SU-DHL-6 (cell line): Measurements from ENCODE around the gene LUC7L.

Experiments
- H2AFZ ChIP-seq: fragments of 200-600 bp; sonication (generic); 2 replicates; pipeline ENCODE4 v1.6.1; 2014; ENCODE audit warnings: low read depth, mild to moderate bottlenecking, moderate library complexity, mixed read lengths, antibody characterized with exemption, low read length; ENCODE audit not compliant: severe bottlenecking
- H3F3A ChIP-seq: fragments of 200-600 bp; shearing (Covaris generic); 2 replicates; pipeline ENCODE4 v1.6.0; 2016; ENCODE audit warnings: antibody characterized with exemption, mild to moderate bottlenecking; ENCODE audit not compliant: insufficient read depth
- H3K27ac ChIP-seq: fragments of 200-600 bp; sonication (generic); 2 replicates; pipeline ENCODE4 v1.5.1; 2016; ENCODE audit warnings: low read depth, mild to moderate bottlenecking, low read length, moderate library complexity, mixed read lengths
- H3K27me3 ChIP-seq: fragments of 200-600 bp; sonication (generic), shearing (Covaris generic); 2 replicates; pipeline ENCODE4 v1.6.0; 2014; ENCODE audit warnings: mild to moderate bottlenecking, low read length
- H3K36me3 ChIP-seq: fragments of 200-600 bp; sonication (generic); 2 replicates; pipeline ENCODE4 v1.6.1; 2014; ENCODE audit warnings: mild to moderate bottlenecking, low read length, mixed read lengths
- H3K4me2 ChIP-seq: fragments of 300-600, 200-600 bp; shearing (Covaris generic), sonication (generic); 2 replicates; pipeline ENCODE4 v1.6.0; 2014; ENCODE audit warnings: low read length, low read depth, mild to moderate bottlenecking; ENCODE audit not compliant: poor library complexity, severe bottlenecking
- H3K4me3 ChIP-seq: fragments of 200-600 bp; sonication (generic); 2 replicates; pipeline ENCODE4 v1.5.1; 2014; ENCODE audit warnings: antibody characterized with exemption, low read length, mild to moderate bottlenecking, mixed read lengths; ENCODE audit not compliant: insufficient read depth, poor library complexity, severe bottlenecking
- H3K79me2 ChIP-seq: fragments of 200-600 bp; sonication (generic); 2 replicates; pipeline ENCODE4 v1.6.1; 2014; ENCODE audit warnings: mild to moderate bottlenecking, low read length, moderate library complexity; ENCODE audit not compliant: insufficient read depth
- H3K9ac ChIP-seq: fragments of 200-600 bp; sonication (generic); 2 replicates; pipeline ENCODE4 v1.7.0; 2014; ENCODE audit warnings: mild to moderate bottlenecking, low read length
- H3K9me2 ChIP-seq: fragments of 200-600 bp; sonication (generic); replicated peaks from 2 replicates; pipeline ENCODE4 v1.6.1; 2014; ENCODE audit warnings: low read length; ENCODE audit not compliant: insufficient read depth
- H3K9me3 ChIP-seq: fragments of 200-600 bp; sonication (generic); 2 replicates; pipeline ENCODE4 v1.6.1; 2014; ENCODE audit warnings: low read length, mixed read lengths; ENCODE audit not compliant: insufficient read depth
- H4K20me1 ChIP-seq: fragments of 200-600 bp; sonication (generic); 2 replicates; pipeline ENCODE4 v1.6.1; 2014; ENCODE audit warnings: low read depth, mild to moderate bottlenecking, antibody characterized with exemption, low read length, moderate library complexity, mixed read lengths
- CTCF ChIP-seq: fragments of 200-600 bp; sonication (generic); IDR thresholded peaks from one replicate; pipeline ENCODE4 v1.5.1; 2017; ENCODE audit warnings: antibody characterized with exemption, mild to moderate bottlenecking, low read length, moderate library complexity; ENCODE audit not compliant: insufficient read depth, poor library complexity, severe bottlenecking
- EZH2phosphoT487 ChIP-seq: fragments of 200-600 bp; sonication (generic), shearing (Covaris generic); conservative IDR thresholded peaks from 2 replicates; pipeline ENCODE4 v1.6.1; 2018; ENCODE audit warnings: mild to moderate bottlenecking, antibody characterized with exemption, low read length, moderate library complexity, mixed read lengths

The LUC7L gene

DNA sequence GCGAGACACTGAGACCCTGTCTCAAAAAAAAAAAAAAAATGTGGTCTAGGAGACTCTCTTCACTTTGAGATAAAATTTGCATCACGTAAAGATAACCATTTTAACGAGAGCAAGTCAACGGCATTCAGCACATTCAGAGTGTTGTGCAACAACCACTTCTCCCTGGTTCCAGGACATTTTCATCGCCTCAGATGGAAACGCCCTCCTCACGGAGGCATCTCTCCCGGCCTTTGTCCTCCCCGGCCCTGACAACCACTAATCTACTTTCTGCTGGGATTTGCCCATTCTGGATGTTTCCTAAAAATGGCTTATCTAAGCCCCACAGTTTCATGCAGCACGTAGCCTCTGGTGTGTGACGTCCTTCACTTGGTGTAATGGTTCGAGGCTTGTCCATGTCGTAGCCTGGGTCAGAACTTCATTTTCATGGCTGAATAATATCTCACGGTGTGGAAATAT, 84.4 kb downstream of the LUC7L start:
- Histone ChIP-seq H4K20me1 (no peaks in the 10 kb centered on the region), H3K27ac (no peak overlapping the region), H2AFZ (no peak overlapping the region), H3K4me3 (no peak overlapping the region), H3K27me3 (no peaks in the 10 kb centered on the region), H3K36me3 (no peaks in the 10 kb centered on the region), H3F3A (peaks cover 5% of the 10 kb centered on the region), H3K79me2 (no peaks in the 10 kb centered on the region), H3K9ac (no peak overlapping the region), H3K9me3 (no peaks in the 10 kb centered on the region), H3K9me2 (no peaks in the 10 kb centered on the region), H3K4me2 (no peak overlapping the region)
- TF ChIP-seq CTCF (no peak), EZH2phosphoT487 (no peak)

- no peaks in the 10 kb centered on the region for H4K20me1 ChIP-seq
Measured at GRCh38 chr16:143456-143855, 85.8 kb downstream of the LUC7L start.

DNA sequence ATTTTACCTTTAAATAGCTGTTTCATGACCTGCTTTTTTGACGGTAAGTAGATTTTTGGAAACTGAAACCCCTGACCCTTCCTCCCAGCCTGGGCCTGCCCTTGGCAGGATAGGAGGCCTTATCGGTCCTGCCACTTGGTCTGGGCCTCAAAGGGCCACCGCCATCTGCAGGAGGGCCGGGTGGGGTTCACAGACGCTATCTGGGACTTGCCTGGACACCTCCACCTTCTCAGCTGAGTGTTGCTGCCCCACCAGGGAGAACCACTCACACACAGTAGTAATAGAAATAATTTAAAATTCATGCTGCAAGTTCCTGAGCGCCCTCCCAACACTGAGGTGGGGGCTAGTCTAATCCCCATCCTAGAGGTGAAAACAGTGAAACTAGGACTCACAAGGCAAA, 86.2 kb downstream of the LUC7L start:
- H3K4me3 ChIP-seq = no peak overlapping the region
- H3K27me3 ChIP-seq = no peaks in the 10 kb centered on the region
- peaks cover 10% of the 10 kb centered on the region for H3F3A ChIP-seq
- peaks cover under 1% of the 10 kb centered on the region for H3K79me2 ChIP-seq
- no peaks in the 10 kb centered on the region for H3K36me3 ChIP-seq
- no peak overlapping the region for H2AFZ ChIP-seq
- H3K4me2 ChIP-seq = no peak overlapping the region
- TF ChIP-seq EZH2phosphoT487 (no peak), CTCF (no peak)
- no peaks in the 10 kb centered on the region for H4K20me1 ChIP-seq
- H3K9me2 ChIP-seq = no peaks in the 10 kb centered on the region
- no peak overlapping the region for H3K27ac ChIP-seq
- H3K9ac ChIP-seq = no peak overlapping the region
- H3K9me3 ChIP-seq = no peaks in the 10 kb centered on the region

More at GRCh38 chr16:143456-143855, 85.8 kb downstream of the LUC7L start:
- Histone ChIP-seq H3K9me3 (no peaks in the 10 kb centered on the region), H2AFZ (no peak overlapping the region), H3K9ac (no peak overlapping the region), H3K4me3 (no peak overlapping the region), H3K27me3 (no peaks in the 10 kb centered on the region), H3K27ac (no peak overlapping the region), H3K4me2 (no peak overlapping the region), H3K9me2 (no peaks in the 10 kb centered on the region), H3F3A (peaks cover 10% of the 10 kb centered on the region), H3K36me3 (no peaks in the 10 kb centered on the region), H3K79me2 (no peaks in the 10 kb centered on the region)
- TF ChIP-seq CTCF (no peak), EZH2phosphoT487 (no peak)
